Activated T-cell treated with anti-CD3 and anti-CD28 coated beads, Interleukin-2, amount 50 U/mL, for 4 hours (primary cell): ENCODE measurements around the gene ANKMY1. TPM values are rescaled to one million over a fixed set of nuclear protein-coding genes. Genes with fewer than 3 reads are reported as not detected.
"Not testable (repeated sequence)": the region's sequence is repeated elsewhere in the genome, so short reads cannot be mapped to it uniquely, and the experiment has no call there.

ENCODE experiments used
- ATAC-seq, 2 donors: fragments of 200-7000 bp; cut with Tn5 transposase; one replicate each; pipeline ENCODE4 v1.10.0; 2021
- DNase-seq: peaks from one replicate; pipeline ENCODE4 v3.0.0-alpha.2; 2020
- H3K27me3 Mint-ChIP-seq: one replicate; pipeline ENCODE4 v1.8.0; 2021; ENCODE audit warnings: low read depth, mixed read lengths
- H3K36me3 Mint-ChIP-seq: one replicate; pipeline ENCODE4 v1.8.0; 2022; ENCODE audit warnings: mixed read lengths; ENCODE audit not compliant: insufficient read depth
- H3K4me1 Mint-ChIP-seq: one replicate; pipeline ENCODE4 v1.8.0; 2021; ENCODE audit warnings: low read depth, mixed read lengths
- H3K4me3 Mint-ChIP-seq: one replicate; pipeline ENCODE4 v1.8.0; 2021; ENCODE audit warnings: mild to moderate bottlenecking, moderate library complexity, mixed read lengths
- H3K9me3 Mint-ChIP-seq: one replicate; pipeline ENCODE4 v1.8.0; 2021; ENCODE audit warnings: mixed read lengths
- total RNA-seq, 3 donors: library from RNA; stranded (reverse); gene quantifications; one replicate each; pipeline ENCODE4 v1.2.1, GENCODE V29; 2021

ANKMY1 gene
- total RNA-seq, 3 donors from 2014 or later: 15.7 to 17.2 (median 15.8) TPM

DNA sequence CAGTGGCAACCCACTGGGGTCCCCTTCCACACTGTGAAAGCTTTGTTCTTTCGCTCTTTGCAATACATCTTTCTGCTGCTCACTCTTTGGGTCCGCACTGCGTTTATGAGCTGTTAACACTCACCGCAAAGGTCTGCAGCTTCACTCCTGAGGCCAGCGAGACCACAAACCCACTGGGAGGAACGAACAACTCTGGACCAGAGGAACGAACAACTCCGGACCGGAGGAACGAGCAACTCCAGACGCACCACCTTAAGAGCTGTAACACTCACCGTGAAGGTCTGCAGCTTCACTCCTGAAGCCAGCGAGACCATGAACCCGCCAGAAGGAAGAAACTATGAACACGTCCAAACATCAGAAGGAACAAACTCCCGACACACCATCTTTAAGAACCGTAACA is 18.7 kb downstream of the ANKMY1 start:
- H3K4me1 Mint-ChIP-seq, H3K27me3 Mint-ChIP-seq, DNase-seq, ATAC-seq, H3K4me3 Mint-ChIP-seq, H3K9me3 Mint-ChIP-seq: not testable (repeated sequence)
- H3K36me3 Mint-ChIP-seq: peaks cover 52% of the 10 kb centered on the region

DNA sequence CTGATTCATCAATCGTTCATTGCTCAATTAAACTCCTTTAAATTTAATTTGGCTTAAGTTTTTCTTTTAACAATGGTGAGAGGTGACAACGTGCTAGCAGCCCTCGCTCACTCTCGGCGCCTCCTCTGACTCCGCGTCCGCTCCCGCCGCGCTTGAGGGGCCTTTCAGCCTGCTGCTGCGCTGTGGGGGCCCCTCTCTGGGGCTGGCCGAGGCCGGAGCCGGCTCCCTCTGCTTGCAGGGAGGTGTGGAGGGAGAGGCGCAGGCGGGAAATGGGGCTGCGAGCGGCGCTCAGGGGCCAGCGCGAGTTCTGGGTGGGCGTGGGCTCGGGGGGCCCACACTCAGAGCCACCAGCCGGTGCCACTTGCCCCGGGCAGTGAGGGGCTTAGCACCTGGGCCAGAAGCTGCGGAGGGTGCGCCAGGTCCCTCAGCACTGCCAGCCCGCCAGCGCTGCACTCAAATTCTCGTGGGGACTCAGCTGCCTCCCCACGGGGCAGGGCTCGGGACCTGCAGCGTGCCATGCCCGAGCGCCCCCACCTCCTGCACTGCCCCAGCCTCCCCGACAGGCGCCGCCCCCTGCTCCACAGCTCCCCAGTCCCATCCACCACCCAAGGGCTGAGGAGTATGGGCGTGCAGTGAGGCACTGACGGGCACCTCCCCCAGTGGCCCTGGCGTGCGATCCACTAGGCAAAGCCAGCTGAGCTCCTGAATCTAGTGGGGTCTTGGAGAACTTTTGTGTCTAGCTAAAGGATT is 19.6 kb downstream of the ANKMY1 start:
- no peak for ATAC-seq
- peaks cover 4% of the 10 kb centered on the region for H3K4me1 Mint-ChIP-seq

DNA sequence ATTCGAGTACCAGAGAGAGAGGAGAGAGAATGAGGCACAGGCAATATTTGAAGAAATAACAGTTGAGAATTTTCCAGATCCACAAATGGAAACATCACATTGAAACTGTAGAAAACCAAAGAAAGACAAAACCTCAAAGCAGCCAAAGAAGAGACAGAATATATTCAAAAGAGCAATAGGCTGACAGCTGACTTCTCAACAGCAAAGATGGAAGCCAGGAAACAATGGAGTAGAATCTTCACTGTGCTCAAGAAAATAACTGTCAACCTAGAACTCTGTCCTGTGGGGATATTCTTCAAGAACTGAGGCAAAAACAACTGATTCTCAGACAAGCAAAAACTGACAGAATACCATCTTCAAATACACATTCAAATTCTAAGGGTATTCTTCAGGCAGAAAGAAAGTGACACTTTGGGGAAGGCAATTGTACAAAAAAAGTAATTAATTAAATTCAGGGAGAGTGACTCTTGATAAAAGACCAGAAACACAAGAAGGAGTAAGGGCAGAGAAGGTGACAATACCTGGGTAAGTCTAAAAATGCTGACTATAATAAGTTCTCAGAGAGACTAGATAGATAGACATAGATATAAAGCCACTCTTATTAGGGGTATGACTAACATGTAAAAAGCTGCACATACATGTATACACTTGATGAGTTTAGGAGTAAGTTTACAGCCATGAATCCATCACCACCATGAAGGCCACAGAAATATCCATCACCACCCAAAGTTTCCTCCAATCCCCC is 25.6 kb downstream of the ANKMY1 start:
- Mint-ChIP-seq H3K4me3 (no peak overlapping the region), H3K4me1 (peaks cover 2% of the 10 kb centered on the region), H3K27me3 (no peaks in the 10 kb centered on the region), H3K9me3 (peaks cover 27% of the 10 kb centered on the region), H3K36me3 (peaks cover 61% of the 10 kb centered on the region)
- DNase-seq (no peak), ATAC-seq (no peak)

More for the DNA sequence above, 19.6 kb downstream of the ANKMY1 start:
- no peak overlapping the region for H3K4me3 Mint-ChIP-seq
- H3K36me3 Mint-ChIP-seq: peaks cover 56% of the 10 kb centered on the region
- no peak for DNase-seq
- no peaks in the 10 kb centered on the region for H3K27me3 Mint-ChIP-seq
- H3K9me3 Mint-ChIP-seq: peaks cover 5% of the 10 kb centered on the region

DNA sequence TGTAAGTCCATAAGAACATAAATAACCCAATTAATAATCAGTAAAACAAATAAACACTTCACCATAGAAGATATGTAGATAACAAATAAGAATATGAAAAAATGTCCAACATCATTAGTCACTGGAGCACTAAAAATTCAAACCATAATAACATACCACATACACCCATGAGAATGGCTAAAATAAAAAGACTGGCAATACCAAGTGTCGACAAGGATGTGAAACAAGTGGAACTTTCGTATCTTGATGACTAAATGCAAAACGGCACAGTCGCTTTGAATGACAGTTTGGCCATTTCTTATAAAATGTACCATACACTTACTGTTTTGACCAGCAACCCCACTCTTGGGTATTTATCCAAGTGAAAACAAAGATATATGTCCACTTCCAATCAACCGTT is 26.8 kb downstream of the ANKMY1 start:
- ATAC-seq (no peak), DNase-seq (no peak)
- H3K36me3 Mint-ChIP-seq: peaks cover 66% of the 10 kb centered on the region
- H3K9me3 Mint-ChIP-seq: peaks cover 29% of the 10 kb centered on the region
- no peak overlapping the region for H3K4me3 Mint-ChIP-seq
- H3K27me3 Mint-ChIP-seq: no peaks in the 10 kb centered on the region
- no peaks in the 10 kb centered on the region for H3K4me1 Mint-ChIP-seq

DNA sequence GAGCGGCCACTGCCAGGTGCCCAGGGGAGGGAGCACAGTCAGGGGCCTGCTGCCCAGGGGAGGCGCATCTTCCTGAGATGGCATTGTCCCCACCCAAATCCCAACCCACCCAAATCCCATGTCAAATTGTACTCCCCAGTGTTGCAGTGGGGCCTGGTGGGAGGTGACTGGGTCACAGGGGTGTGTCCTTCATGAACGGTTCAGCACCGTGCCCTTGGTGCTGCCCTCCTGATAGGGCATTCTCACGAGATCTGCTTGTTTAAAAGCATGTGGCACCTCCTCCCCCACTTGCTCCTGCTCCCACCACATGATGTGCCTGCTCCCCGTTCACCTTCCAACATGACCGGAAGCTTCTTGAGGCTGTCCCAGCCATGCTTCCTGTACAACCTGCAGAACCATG is 27.6 kb downstream of the ANKMY1 start:
- DNase-seq: no peak
- Mint-ChIP-seq H3K4me3 (no peak overlapping the region), H3K36me3 (peaks cover 65% of the 10 kb centered on the region), H3K4me1 (no peaks in the 10 kb centered on the region), H3K9me3 (peaks cover 29% of the 10 kb centered on the region), H3K27me3 (no peaks in the 10 kb centered on the region)
- ATAC-seq: no peak

DNA sequence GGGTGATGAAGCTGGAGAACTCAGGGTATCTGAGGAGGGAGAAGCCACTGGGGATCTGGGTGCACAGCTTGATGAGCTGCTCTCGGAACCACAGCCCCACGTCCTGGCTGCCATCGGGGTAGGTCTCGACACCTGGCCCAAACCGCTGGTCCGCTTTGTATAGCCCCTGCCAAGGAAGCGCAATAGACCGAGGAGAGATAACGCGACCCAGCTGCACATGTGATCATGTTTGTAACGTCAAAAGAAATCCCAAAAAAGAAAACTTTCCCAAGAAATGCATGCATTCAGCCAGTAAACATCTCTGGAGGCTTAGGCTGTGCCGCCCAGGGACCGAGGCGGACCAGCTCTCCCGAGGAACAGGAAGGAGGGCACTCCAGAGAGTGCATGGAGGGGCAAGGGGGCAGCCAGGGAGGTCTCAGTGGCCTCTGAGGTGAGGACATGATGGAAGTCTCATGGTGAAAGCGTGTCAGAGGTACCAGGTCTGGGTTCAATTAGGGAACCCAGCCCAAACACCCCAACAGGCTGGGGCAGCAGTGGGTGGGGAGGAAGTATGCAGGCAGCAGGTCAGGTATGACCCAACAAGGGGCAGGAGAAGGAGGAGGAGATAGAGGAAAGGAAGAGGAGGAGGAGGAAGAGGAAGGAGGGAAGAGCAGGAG is 28.3 kb downstream of the ANKMY1 start:
- Mint-ChIP-seq H3K9me3 (peaks cover 35% of the 10 kb centered on the region), H3K4me3 (no peak overlapping the region), H3K4me1 (no peaks in the 10 kb centered on the region), H3K36me3 (peaks cover 65% of the 10 kb centered on the region), H3K27me3 (no peaks in the 10 kb centered on the region)
- no peak for ATAC-seq
- DNase-seq: no peak

DNA sequence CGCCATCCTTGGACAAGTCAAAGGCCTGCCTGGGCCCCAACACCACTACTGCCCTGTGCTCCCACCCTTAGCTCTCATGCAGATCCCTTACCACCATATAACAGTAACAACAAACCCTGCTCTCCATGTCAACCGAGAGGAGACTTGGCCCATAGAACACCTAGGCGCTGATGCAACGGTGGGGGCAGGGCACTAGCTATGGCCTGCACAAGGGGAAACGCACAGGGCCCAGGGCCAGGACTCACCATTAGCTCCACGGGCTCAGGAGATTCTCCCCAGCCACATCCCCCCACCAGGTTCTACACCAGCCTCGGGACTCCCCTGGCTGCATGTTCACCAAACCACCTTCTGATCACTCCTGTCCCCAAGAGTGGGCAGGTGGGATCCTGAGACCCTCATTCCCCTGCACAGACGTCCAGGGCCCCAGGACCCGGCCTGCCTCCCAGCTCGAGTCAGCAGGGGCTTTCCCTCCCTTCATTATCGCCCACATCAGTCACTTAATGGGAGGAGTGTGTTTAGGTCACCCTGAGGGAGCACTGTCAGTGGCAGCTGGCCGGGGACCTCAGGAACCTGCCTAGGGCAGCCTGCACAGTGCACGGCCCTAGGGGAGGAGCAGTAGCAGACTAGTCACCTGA is 29.3 kb downstream of the ANKMY1 start:
- Mint-ChIP-seq H3K4me3 (no peak overlapping the region), H3K4me1 (no peaks in the 10 kb centered on the region), H3K27me3 (no peaks in the 10 kb centered on the region), H3K36me3 (peaks cover 65% of the 10 kb centered on the region), H3K9me3 (peaks cover 30% of the 10 kb centered on the region)
- ATAC-seq (no peak), DNase-seq (no peak)

DNA sequence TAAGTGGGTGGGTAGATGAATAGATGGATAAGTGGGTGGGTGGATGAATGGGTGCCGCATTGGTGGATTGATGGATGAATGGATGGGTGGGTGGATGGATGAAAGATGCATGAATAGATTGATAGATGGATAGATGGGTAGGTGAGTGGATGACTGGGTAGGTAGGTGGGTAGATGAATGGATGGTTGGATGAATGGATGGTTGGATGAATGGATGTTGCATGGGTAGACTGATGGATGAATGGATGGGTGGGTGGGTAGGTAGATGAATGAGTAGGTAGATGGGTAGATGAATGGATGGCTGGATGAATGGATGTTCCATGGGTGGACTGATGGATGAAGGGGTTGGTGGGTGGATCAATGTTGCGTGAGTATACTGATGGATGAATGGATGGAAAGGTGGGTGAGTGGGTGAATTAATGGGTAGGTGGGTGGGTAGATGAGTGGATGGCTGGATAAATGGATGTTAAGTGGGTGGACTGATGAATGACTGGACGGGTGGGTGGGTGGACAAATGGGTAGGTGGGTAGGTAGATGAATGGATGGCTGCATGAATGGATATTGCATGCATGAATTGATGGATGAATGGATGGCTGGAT is 30.5 kb downstream of the ANKMY1 start:
- Mint-ChIP-seq H3K36me3 (peaks cover 68% of the 10 kb centered on the region), H3K4me3 (no peak overlapping the region), H3K4me1 (no peaks in the 10 kb centered on the region), H3K27me3 (no peaks in the 10 kb centered on the region), H3K9me3 (peaks cover 21% of the 10 kb centered on the region)
- DNase-seq (no peak), ATAC-seq (no peak)

DNA sequence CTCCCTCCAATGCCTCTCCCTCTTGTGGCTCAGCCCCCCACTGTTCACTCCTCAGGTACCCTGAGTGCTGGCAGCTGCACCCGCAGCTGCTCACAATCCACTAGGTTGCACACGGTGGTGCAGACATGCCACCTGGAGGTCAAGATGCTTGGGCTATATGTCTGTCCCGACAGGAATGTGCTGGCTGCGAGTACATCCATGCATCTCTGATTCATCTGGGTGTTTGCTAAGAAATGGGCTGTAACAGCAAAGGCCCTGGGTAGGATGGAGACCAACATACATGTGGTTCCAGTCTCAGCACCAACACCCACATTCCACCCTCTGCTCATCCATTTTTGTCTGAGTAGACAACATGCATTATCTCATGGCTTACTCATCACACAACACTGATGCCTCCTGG is 31.3 kb downstream of the ANKMY1 start:
- no peaks in the 10 kb centered on the region for H3K4me1 Mint-ChIP-seq
- H3K9me3 Mint-ChIP-seq: peaks cover 14% of the 10 kb centered on the region
- DNase-seq: no peak
- no peak overlapping the region for H3K4me3 Mint-ChIP-seq
- H3K36me3 Mint-ChIP-seq: peaks cover 68% of the 10 kb centered on the region
- no peaks in the 10 kb centered on the region for H3K27me3 Mint-ChIP-seq
- ATAC-seq: no peak

DNA sequence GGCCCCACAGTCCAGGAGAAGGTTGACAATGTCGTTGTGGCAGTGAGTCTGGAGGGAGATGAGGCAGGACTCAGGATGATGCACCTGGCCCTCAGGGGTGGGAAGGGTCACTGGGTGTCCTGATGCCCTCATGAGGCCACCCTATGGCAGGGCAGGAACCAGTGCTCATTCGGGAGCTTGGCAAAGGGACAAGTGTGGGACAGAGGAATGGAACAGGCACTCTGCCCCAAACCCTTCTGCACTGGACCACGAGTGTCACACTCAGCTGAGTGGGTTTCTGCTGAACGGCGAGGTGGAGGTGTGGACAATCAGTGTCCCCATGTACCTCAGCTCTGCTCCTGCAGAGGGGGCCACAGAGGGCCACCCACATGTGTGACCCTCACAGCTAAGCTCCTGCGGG is 32.0 kb downstream of the ANKMY1 start:
- H3K4me1 Mint-ChIP-seq: peaks cover under 1% of the 10 kb centered on the region
- H3K9me3 Mint-ChIP-seq: peaks cover 9% of the 10 kb centered on the region
- DNase-seq (no peak), ATAC-seq (no peak)
- peaks cover 62% of the 10 kb centered on the region for H3K36me3 Mint-ChIP-seq
- H3K4me3 Mint-ChIP-seq: no peak overlapping the region
- no peaks in the 10 kb centered on the region for H3K27me3 Mint-ChIP-seq

DNA sequence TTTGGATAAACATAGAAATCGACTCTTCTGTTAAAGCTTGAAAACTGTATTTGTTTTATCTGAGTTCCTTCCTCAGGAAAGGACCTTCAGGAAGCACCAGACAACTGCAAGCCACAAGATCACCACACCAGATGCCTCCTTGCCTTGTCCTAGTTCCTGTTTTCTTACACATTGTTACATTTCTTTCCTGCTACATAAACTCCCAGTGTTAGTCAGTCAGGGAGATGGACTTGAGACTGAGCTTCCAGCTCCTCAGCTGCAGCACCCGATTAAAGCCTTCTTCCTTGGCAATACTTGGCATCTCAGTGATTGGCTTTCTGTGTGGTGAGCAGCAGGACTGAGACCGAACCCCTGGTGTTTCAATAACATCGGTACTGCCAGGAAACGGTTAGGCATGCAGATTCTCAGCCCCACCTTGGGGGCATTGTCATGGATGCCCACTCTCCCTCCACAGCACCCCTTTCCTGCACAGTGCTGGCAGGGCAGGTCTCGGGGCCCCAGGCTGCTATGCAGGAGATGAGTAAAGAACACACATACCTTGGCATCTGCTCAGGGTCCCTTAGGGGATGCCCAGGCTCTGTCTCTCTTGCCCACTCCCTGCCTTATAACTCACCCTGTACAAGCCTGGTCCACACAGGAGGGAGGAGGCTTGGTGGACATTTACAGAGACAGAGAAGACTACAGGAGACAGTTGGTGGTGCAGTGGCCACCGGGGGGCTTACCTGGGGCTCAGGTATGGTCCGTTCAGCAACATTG is 32.6 kb downstream of the ANKMY1 start:
- H3K4me3 Mint-ChIP-seq: no peak overlapping the region
- ATAC-seq: no peak
- H3K9me3 Mint-ChIP-seq: peaks cover 9% of the 10 kb centered on the region
- peaks cover 57% of the 10 kb centered on the region for H3K36me3 Mint-ChIP-seq
- no peak for DNase-seq
- H3K27me3 Mint-ChIP-seq: no peaks in the 10 kb centered on the region
- H3K4me1 Mint-ChIP-seq: peaks cover 2% of the 10 kb centered on the region

DNA sequence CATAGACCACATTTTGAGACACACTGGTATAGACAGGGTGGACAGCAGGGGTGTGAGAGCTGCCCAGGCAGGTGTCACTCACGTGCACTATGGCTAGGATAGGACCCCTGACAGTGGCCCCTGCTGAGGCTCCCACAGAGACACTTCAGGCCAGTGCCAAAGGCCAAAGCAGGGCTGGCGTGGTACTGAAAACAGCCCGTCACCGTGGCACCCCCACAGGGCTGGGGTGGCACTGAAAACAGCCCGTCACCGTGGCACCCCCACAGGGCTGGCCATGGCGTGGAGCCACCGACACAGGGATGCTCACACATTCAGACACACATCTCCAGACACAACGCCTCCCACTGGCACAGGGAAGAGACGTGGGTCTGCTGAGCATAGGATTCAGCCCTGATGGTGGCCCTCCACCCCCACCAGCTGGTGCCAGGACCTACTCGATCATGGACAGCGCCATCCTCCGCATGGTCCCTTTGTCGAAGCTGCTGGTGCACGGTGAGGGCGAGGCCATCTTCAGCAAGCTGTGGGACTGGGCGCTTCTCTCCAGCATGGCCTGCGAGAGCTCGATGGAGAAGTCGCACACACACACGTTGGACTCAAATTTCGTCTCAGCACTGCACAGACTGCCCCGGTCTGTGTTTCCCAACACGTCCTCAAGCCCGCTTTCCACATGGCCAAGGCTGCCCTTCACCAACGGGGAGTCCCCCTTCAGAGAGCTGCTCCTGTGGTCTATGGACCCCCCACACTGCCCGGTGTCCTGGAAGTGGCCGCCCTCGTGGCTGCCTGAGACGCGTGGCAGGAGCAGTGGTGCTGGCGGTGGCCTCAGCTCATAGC is 34.1 kb downstream of the ANKMY1 start:
- no peak for ATAC-seq
- Mint-ChIP-seq H3K9me3 (peaks cover 9% of the 10 kb centered on the region), H3K4me1 (peaks cover 2% of the 10 kb centered on the region), H3K4me3 (no peak overlapping the region), H3K36me3 (peaks cover 47% of the 10 kb centered on the region), H3K27me3 (no peaks in the 10 kb centered on the region)
- no peak for DNase-seq

DNA sequence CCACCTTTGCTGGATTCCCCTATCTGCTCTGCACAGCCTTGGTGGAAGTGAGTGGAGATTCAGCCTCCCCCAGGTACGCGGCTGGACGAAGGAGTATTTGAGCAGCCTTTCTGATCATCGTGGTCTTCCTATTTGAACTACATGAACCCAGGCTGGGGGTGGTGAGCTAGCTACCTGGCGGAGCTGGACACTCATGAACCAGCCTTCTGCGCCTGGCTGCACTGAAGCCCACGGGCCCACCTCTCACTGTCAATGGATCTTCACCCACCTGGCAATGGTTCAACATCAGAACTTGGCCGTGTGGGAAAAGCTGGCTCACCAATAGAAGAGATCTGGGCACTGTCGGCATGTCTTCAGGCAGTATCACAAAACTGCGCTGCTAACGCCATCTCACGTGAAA is 35.4 kb downstream of the ANKMY1 start:
- no peaks in the 10 kb centered on the region for H3K27me3 Mint-ChIP-seq
- H3K9me3 Mint-ChIP-seq: peaks cover 9% of the 10 kb centered on the region
- H3K36me3 Mint-ChIP-seq: peaks cover 49% of the 10 kb centered on the region
- no peak for ATAC-seq
- peaks cover 2% of the 10 kb centered on the region for H3K4me1 Mint-ChIP-seq
- no peak for DNase-seq
- H3K4me3 Mint-ChIP-seq: no peak overlapping the region
